HG03039 (cell line): ENCODE measurements around the gene CACNG1.

ENCODE experiments used
- ATAC-seq: cut with Tn5 transposase; IDR thresholded peaks from one replicate; pipeline ENCODE4 v1.9.1; 2021; ENCODE audit warnings: mild to moderate bottlenecking, moderate library complexity; ENCODE audit not compliant: unreplicated experiment

Gene CACNG1

GRCh38 chr17:67044016-67044772 lies at the start of gene CACNG1:
Gene CACNG1 (plus strand): TSS chr17:67044554. CDS start chr17:67044661, 107 bp downstream.
- no peak for ATAC-seq

- no peak for ATAC-seq
These were observed 49.3 kb upstream of the CACNG1 start for GRCh38 chr17:66994930-66995535.

- ATAC-seq, result no peak
These were observed 48.4 kb upstream of the CACNG1 start for GRCh38 chr17:66995944-66996343.

GRCh38 chr17:66996926-66997325 lies 47.4 kb upstream of the CACNG1 start:
- ATAC-seq, result no peak

- no peak for ATAC-seq
These were observed 41.1 kb upstream of the CACNG1 start for GRCh38 chr17:67003231-67003630.

GRCh38 chr17:67004181-67004580 lies 40.2 kb upstream of the CACNG1 start:
- no peak for ATAC-seq

GRCh38 chr17:67007266-67007665 lies 37.1 kb upstream of the CACNG1 start:
- ATAC-seq, result no peak

- ATAC-seq, result no peak
These were observed 36.3 kb upstream of the CACNG1 start for GRCh38 chr17:67008101-67008500.

GRCh38 chr17:67011527-67012175 lies 32.7 kb upstream of the CACNG1 start:
- no peak for ATAC-seq

- no peak for ATAC-seq
These were observed 30.5 kb upstream of the CACNG1 start for GRCh38 chr17:67013891-67014290.

- ATAC-seq, result no peak
These were observed 29.4 kb upstream of the CACNG1 start for GRCh38 chr17:67015001-67015400.

- ATAC-seq, result no peak
These were observed 28.2 kb upstream of the CACNG1 start for GRCh38 chr17:67016039-67016762.

GRCh38 chr17:67017910-67018309 lies 26.4 kb upstream of the CACNG1 start:
- no peak for ATAC-seq

GRCh38 chr17:67018471-67019434 lies 25.6 kb upstream of the CACNG1 start:
- no peak for ATAC-seq

- no peak for ATAC-seq
These were observed 24.5 kb upstream of the CACNG1 start for GRCh38 chr17:67019809-67020208.

GRCh38 chr17:67020293-67020766 lies 24.0 kb upstream of the CACNG1 start:
- no peak for ATAC-seq

- no peak for ATAC-seq
These were observed 23.2 kb upstream of the CACNG1 start for GRCh38 chr17:67021196-67021595.

- ATAC-seq, result no peak
These were observed 22.5 kb upstream of the CACNG1 start for GRCh38 chr17:67021743-67022450.

- ATAC-seq, result no peak
These were observed 21.9 kb upstream of the CACNG1 start for GRCh38 chr17:67022451-67022810.

- no peak for ATAC-seq
These were observed 19.6 kb upstream of the CACNG1 start for GRCh38 chr17:67024736-67025135.
